ENCODE data around the gene OR10K2. TPM values are rescaled to one million over a fixed set of nuclear protein-coding genes. Genes with fewer than 3 reads are reported as not detected.

OR10K2 gene, protein sequence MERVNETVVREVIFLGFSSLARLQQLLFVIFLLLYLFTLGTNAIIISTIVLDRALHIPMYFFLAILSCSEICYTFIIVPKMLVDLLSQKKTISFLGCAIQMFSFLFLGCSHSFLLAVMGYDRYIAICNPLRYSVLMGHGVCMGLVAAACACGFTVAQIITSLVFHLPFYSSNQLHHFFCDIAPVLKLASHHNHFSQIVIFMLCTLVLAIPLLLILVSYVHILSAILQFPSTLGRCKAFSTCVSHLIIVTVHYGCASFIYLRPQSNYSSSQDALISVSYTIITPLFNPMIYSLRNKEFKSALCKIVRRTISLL
- not detected in 2 replicates for total RNA-seq

DNA sequence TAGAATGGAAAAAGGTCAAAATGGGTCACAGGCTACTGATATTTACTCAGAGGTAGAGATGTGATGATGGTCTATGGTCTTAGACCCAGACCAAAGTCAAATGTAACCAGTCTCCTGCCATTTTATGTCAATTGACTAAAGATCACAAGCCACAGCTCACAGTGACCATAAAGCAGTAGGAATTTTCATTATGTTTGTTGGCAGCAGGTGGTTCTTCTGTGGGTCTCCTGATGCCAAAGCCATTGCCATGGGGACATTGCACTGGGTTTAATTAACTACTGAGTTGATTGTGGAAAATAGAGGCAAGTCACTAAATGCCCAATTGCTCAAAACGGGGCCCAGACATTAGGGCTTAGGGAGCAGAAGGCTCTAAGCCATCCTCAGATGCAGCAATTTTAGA, at the start of gene OR10K2:
TSS of gene OR10K2 (minus strand) at position 101 of the 400 bp plus-strand sequence. CDS start 5,371 bp downstream, outside the sequence.

DNA sequence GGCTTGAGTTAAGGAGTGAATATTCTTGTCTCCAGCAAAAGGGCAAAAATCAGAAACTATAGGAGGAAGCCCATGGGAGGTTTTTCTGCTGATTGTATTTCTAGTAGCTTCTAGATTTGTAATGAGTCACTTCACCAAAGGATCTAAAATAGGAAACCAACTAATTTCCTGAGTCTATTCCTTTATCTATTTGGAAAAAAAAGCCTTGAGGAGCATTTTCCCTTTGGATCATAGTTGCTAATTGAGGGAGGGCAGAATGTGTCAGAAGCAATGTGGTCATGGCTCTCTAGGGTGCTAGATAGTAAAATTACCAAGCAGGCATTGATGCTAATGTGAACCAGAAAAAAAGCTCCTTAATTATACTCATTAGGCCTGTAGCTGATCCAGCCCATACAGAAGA, 45.9 kb upstream of the OR10K2 start, which contains the start of gene OR10R2:
TSS of gene OR10R2 (plus strand) at position 301 of the 400 bp plus-strand sequence. CDS start 106 bp downstream, outside the sequence.

DNA sequence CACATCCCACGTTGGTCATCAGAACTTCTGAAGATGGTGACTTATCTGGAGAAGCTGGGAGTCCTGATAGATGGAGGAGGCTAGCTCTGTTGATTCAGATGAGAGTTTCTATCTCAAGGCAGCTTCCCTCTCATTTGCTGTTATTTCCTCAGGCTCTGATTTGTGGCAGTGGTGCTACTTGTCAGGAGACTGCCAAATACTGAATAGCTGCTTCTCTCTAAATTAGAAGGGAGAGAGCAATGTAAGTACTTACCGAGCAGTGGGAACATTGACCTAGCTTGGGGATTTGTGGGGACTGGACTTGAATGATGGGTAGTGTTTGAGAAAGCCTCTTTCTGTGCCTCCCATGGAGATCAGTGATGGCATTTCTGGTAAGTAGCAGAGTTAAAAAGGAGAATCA, 35.5 kb upstream of the OR10K2 start, which contains the start of gene OR10K1:
TSS of gene OR10K1 (plus strand) at position 301 of the 400 bp plus-strand sequence. CDS start 3,728 bp downstream, outside the sequence.

GRCh38 chr1:158398818-158399514, 27.1 kb downstream of the OR10K2 start, which contains the start of gene OR10T2:
TSS of gene OR10T2 (minus strand) at chr1:158399466. CDS start at chr1:158399466, 0 bp downstream.

Other genes with a start within 250 kb of the OR10K2 start
- gene CD1D, start 245.3 kb downstream of the OR10K2 start, total RNA-seq = not detected in 2 replicates
- gene CD1A, start 171.8 kb downstream of the OR10K2 start, total RNA-seq = not detected in 2 replicates
- not detected in 2 replicates for gene CD1C, start 136.3 kb downstream of the OR10K2 start, total RNA-seq
- not detected in 2 replicates for gene CD1B, start 94.7 kb downstream of the OR10K2 start, total RNA-seq
- not detected in 2 replicates for gene CD1E, start 72.3 kb downstream of the OR10K2 start, total RNA-seq
- not detected in 2 replicates for gene OR10T2, start 26.8 kb downstream of the OR10K2 start, total RNA-seq
- gene OR10K1, start 35.6 kb upstream of the OR10K2 start, total RNA-seq = not detected in 2 replicates
- not detected in 2 replicates for gene OR10R2, start 46.0 kb upstream of the OR10K2 start, total RNA-seq
- gene OR6Y1, start 128.2 kb upstream of the OR10K2 start, total RNA-seq = not detected in 2 replicates
- not detected in 2 replicates for gene OR6P1, start 144.3 kb upstream of the OR10K2 start, total RNA-seq
- not detected in 2 replicates for gene OR10X1, start 153.7 kb upstream of the OR10K2 start, total RNA-seq
- gene OR10Z1, start 179.0 kb upstream of the OR10K2 start, total RNA-seq = not detected in 2 replicates

Measured in thoracic aorta endothelial cell (primary cell).